Mesenchymal stem cell (in vitro differentiated cells and primary cell): ENCODE results near the gene RNF7.

ENCODE experiments used
- DNase-seq: peaks from one replicate; pipeline ENCODE4 v3.0.0-alpha.2; 2013
- H2AFZ ChIP-seq: one replicate; pipeline ENCODE4 v1.6.1; 2013; ENCODE audit warnings: low read depth, mild to moderate bottlenecking, control low read depth, inconsistent platforms, low read length, moderate library complexity
- H2AK5ac ChIP-seq: 2 replicates; pipeline ENCODE4 v1.6.1; 2013; ENCODE audit warnings: low read length, moderate library complexity, mild to moderate bottlenecking, inconsistent platforms; ENCODE audit not compliant: severe bottlenecking
- H2BK120ac ChIP-seq: one replicate; pipeline ENCODE4 v1.6.1; 2013; ENCODE audit warnings: low read depth, mild to moderate bottlenecking, inconsistent platforms, low read length, moderate library complexity
- H2BK12ac ChIP-seq, 2 experiments: one replicate each; pipeline ENCODE4 v1.6.1; 2013; ENCODE audit warnings: inconsistent platforms in 2 of 2, low read length in 2 of 2, mild to moderate bottlenecking in 2 of 2, moderate library complexity in 2 of 2, control low read depth in 1 of 2
- H2BK15ac ChIP-seq: one replicate; pipeline ENCODE4 v1.6.1; 2013; ENCODE audit warnings: mild to moderate bottlenecking, low read depth, inconsistent platforms; ENCODE audit not compliant: poor library complexity, severe bottlenecking
- H2BK5ac ChIP-seq: 2 replicates; pipeline ENCODE4 v1.6.1; 2013; ENCODE audit warnings: low read depth, mild to moderate bottlenecking, low read length, control low read depth, inconsistent platforms; ENCODE audit not compliant: poor library complexity, severe bottlenecking
- H3K14ac ChIP-seq, 2 experiments: one replicate each; pipeline ENCODE4 v1.6.1; 2013; ENCODE audit warnings: inconsistent platforms in 2 of 2, low read length in 2 of 2, control low read depth in 1 of 2, mild to moderate bottlenecking in 1 of 2, moderate library complexity in 1 of 2
- H3K18ac ChIP-seq, 2 experiments: one replicate each; pipeline ENCODE4 v1.6.1; 2013; ENCODE audit warnings: inconsistent platforms in 2 of 2, low read length in 2 of 2, control low read depth in 1 of 2, low read depth in 1 of 2, mild to moderate bottlenecking in 1 of 2
- H3K23ac ChIP-seq, 2 experiments: one replicate each; pipeline ENCODE4 v1.6.1; 2013; ENCODE audit warnings: inconsistent platforms in 2 of 2, low read length in 2 of 2, mild to moderate bottlenecking in 2 of 2, moderate library complexity in 2 of 2, control low read depth in 1 of 2
- H3K27ac ChIP-seq: 2 replicates; pipeline ENCODE4 v1.5.1; 2013; ENCODE audit warnings: mild to moderate bottlenecking, moderate library complexity, low read length, control low read depth, inconsistent platforms; ENCODE audit not compliant: poor library complexity, severe bottlenecking
- H3K27me3 ChIP-seq, 2 experiments: 2 replicates each; pipeline versions ENCODE4 v1.6.1 to v1.7.0; 2013; ENCODE audit warnings: low read length in 2 of 2, mild to moderate bottlenecking in 2 of 2, moderate library complexity in 2 of 2, control low read depth in 1 of 2, inconsistent platforms in 1 of 2; ENCODE audit not compliant: control insufficient read depth in 1 of 2, insufficient read depth in 1 of 2
- H3K36me3 ChIP-seq, 2 experiments: 2 replicates each; pipeline versions ENCODE4 v1.6.1 to v1.7.0; 2013; ENCODE audit warnings: low read length in 2 of 2, control low read depth in 1 of 2, inconsistent platforms in 1 of 2, low read depth in 1 of 2, mild to moderate bottlenecking in 1 of 2; ENCODE audit not compliant: insufficient read depth in 2 of 2, control insufficient read depth in 1 of 2
- H3K4ac ChIP-seq, 2 experiments: one replicate each; pipeline ENCODE4 v1.6.1; 2013; ENCODE audit warnings: inconsistent platforms in 2 of 2, low read length in 2 of 2, mild to moderate bottlenecking in 2 of 2, moderate library complexity in 2 of 2, control low read depth in 1 of 2, low read depth in 1 of 2
- H3K4me1 ChIP-seq: 2 replicates; pipeline ENCODE4 v1.6.1; 2013; ENCODE audit warnings: low read depth, low read length, control low read depth; ENCODE audit not compliant: control insufficient read depth, insufficient read depth
- H3K4me2 ChIP-seq: 2 replicates; pipeline ENCODE4 v1.6.1; 2013; ENCODE audit warnings: low read length, mild to moderate bottlenecking, inconsistent platforms; ENCODE audit not compliant: poor library complexity, severe bottlenecking
- H3K4me3 ChIP-seq, 2 experiments: 2 replicates each; pipeline versions ENCODE4 v1.5.1 to v1.7.0; 2013; ENCODE audit warnings: low read length in 2 of 2, mild to moderate bottlenecking in 2 of 2, control low read depth in 1 of 2, low read depth in 1 of 2; ENCODE audit not compliant: insufficient read depth in 1 of 2
- H3K79me1 ChIP-seq: replicated peaks from 2 replicates; pipeline ENCODE4 v1.6.1; 2013; ENCODE audit warnings: mild to moderate bottlenecking, control low read depth, low read length, inconsistent platforms; ENCODE audit not compliant: poor library complexity, severe bottlenecking
- H3K9ac ChIP-seq: 2 replicates; pipeline ENCODE4 v1.7.0; 2013; ENCODE audit warnings: mild to moderate bottlenecking, low read length, moderate library complexity
- H3K9me3 ChIP-seq: 2 replicates; pipeline ENCODE4 v1.7.0; 2013; ENCODE audit warnings: mild to moderate bottlenecking, low read length; ENCODE audit not compliant: control insufficient read depth
- H4K8ac ChIP-seq: one replicate; pipeline ENCODE4 v1.6.1; 2013; ENCODE audit warnings: inconsistent platforms, mild to moderate bottlenecking, low read length, moderate library complexity
- H4K91ac ChIP-seq: one replicate; pipeline ENCODE4 v1.6.1; 2013; ENCODE audit warnings: mild to moderate bottlenecking, low read length, inconsistent platforms
- WGBS: methylation state at CpG from one replicate; pipeline ENCODE4 v1.1.7; 2013; ENCODE audit warnings: mixed read lengths; 5-methylcytosine and 5-hydroxymethylcytosine counted together

Gene RNF7

DNA sequence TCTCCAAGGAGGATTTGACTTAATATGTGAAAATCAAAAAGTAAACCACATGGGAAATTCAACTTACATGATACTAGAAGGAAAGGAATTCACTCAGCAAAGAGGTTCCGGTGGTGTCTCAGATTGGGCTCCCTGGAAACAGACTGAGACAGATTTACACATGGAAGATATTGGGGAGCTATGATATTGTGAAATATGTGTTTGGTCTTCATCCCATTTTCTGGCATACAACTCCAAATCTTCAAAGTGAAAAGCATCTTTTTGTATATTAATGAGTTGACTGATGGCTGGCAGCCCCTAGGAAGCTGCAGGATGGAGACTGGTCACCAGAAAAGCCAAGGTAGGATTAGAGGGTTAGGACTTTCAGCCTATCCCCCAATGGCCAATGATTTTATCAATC is 54.4 kb downstream of the RNF7 start:
- Histone ChIP-seq H3K79me1 (no peaks in the 10 kb centered on the region), H3K4ac (no peak overlapping the region), H4K91ac (no peak overlapping the region), H3K4me3 (no peak overlapping the region), H3K18ac (no peak overlapping the region), H3K23ac (no peak overlapping the region), H3K36me3 (no peaks in the 10 kb centered on the region), H3K27me3 (no peaks in the 10 kb centered on the region), H2BK5ac (no peak overlapping the region), H3K27ac (no peak overlapping the region), H3K9me3 (no peaks in the 10 kb centered on the region), H3K14ac (no peak overlapping the region), H2AFZ (no peak overlapping the region), H2BK15ac (no peak overlapping the region), H3K4me1 (peaks cover 11% of the 10 kb centered on the region), H3K9ac (no peak overlapping the region), H4K8ac (no peak overlapping the region), H2BK120ac (no peak overlapping the region), H2AK5ac (no peak overlapping the region), H2BK12ac (no peak overlapping the region), H3K4me2 (no peak overlapping the region)
- DNase-seq: no peak
- 100% methylated on average over 1 of the region's 1 CpG for WGBS

DNA sequence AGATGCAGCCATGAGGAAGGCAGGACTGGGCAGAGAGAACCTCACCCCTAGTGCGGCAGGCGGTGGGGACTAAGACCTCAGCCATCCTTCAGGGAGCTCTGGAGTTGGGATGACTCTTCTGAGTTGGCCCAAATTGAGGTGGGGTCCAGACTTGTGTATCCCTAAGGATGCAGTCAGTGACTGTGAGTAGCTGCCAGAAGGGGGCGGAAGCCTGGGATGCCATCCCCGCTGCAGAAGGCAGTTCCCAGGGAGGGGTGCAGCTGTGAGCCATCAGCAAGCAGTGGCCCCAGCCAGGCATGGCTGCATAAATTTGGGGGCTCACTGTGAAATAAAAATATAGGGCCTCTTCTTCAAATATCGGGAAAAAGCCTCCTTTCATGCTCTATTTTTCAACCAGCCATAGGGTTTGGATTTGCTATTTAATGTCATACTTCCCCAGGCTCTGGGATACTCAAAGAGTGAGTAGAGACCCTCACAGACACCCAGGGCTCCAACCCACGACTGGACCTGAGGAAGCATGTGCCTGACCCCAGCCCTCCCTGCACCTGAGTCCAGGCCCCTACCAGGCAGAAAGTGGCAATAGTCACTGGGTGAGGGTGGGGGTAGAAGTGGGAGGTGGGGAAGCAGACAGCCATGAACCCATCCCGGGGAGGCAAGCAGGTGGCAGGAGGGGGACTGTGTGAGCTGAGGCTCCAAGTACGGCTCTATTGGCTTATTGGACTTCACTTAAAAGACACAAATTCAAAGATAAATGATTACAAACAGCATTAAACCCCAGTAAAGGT is 55.6 kb downstream of the RNF7 start:
- Histone ChIP-seq H3K9me3 (no peaks in the 10 kb centered on the region), H3K4me3 (no peak overlapping the region), H3K4me2 (no peak overlapping the region), H3K14ac (no peak overlapping the region), H3K9ac (no peak overlapping the region), H4K8ac (no peak overlapping the region), H3K79me1 (no peaks in the 10 kb centered on the region), H3K27me3 (no peaks in the 10 kb centered on the region), H3K27ac (no peak overlapping the region), H3K18ac (no peak overlapping the region), H2BK15ac (no peak overlapping the region), H3K36me3 (no peaks in the 10 kb centered on the region), H3K4ac (no peak overlapping the region), H3K4me1 (peaks cover 18% of the 10 kb centered on the region), H3K23ac (no peak overlapping the region), H2AK5ac (no peak overlapping the region), H4K91ac (no peak overlapping the region), H2AFZ (no peak overlapping the region), H2BK5ac (no peak overlapping the region), H2BK120ac (no peak overlapping the region), H2BK12ac (no peak overlapping the region)
- 83% methylated on average over 7 of the region's 8 CpGs for WGBS
- DNase-seq: no peak

DNA sequence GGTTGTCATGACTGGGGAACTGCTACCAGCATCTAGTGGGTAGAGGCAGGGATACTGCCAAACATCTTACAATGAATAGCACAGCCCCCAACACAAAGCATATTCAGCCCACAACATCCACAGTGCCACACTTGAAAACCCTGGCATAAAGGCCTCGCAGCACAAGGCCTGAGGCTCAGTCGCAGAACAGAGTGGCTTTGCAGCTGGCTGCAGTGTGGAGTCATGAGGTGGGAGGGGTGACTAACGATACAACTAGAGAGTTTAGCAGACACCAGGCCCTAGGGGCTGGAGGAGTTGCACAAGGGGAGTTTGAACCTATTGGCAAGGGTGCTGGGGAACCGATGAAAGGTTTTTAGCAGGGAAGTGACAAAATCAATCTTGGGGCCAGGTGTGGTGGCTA is 57.2 kb downstream of the RNF7 start:
- H3K9ac ChIP-seq: no peak overlapping the region
- H3K4me2 ChIP-seq: no peak overlapping the region
- no peak overlapping the region for H3K27ac ChIP-seq
- H3K4me1 ChIP-seq: peaks cover 18% of the 10 kb centered on the region
- DNase-seq: no peak
- H3K18ac ChIP-seq: no peak overlapping the region
- no peaks in the 10 kb centered on the region for H3K36me3 ChIP-seq
- H3K4me3 ChIP-seq: no peak overlapping the region
- H2BK12ac ChIP-seq: no peak overlapping the region
- no peaks in the 10 kb centered on the region for H3K9me3 ChIP-seq
- H4K8ac ChIP-seq: no peak overlapping the region
- H2AK5ac ChIP-seq: no peak overlapping the region
- H2BK5ac ChIP-seq: no peak overlapping the region
- H3K23ac ChIP-seq: no peak overlapping the region
- H2BK120ac ChIP-seq: no peak overlapping the region
- no peaks in the 10 kb centered on the region for H3K27me3 ChIP-seq
- WGBS: 81% methylated on average over 4 of the region's 4 CpGs
- no peak overlapping the region for H2AFZ ChIP-seq
- H4K91ac ChIP-seq: no peak overlapping the region
- no peak overlapping the region for H3K14ac ChIP-seq
- no peaks in the 10 kb centered on the region for H3K79me1 ChIP-seq
- H3K4ac ChIP-seq: no peak overlapping the region
- no peak overlapping the region for H2BK15ac ChIP-seq

DNA sequence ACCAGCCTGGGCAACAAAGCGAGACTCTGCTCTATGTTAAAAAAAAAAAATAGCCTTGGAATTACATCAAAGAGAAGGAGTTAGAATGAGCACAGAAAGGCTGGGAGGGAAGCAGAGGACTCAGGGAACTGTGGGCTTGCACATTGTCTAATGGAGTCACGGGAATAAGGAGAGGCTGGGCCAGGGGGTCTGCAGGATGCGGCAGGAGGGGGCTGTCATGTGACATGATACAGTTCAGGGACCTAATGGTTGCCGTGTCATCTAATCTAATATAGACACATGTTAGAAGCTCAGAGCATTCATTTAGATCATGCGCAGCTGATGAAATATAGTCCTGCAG is 57.6 kb downstream of the RNF7 start:
- Histone ChIP-seq H3K9me3 (no peaks in the 10 kb centered on the region), H2BK12ac (no peak overlapping the region), H3K4me3 (no peak overlapping the region), H3K36me3 (no peaks in the 10 kb centered on the region), H3K27ac (no peak overlapping the region), H3K18ac (no peak overlapping the region), H3K4ac (no peak overlapping the region), H2AK5ac (no peak overlapping the region), H2BK5ac (no peak overlapping the region), H3K4me1 (peaks cover 18% of the 10 kb centered on the region), H2BK120ac (no peak overlapping the region), H2AFZ (no peak overlapping the region), H3K27me3 (no peaks in the 10 kb centered on the region), H3K4me2 (no peak overlapping the region), H3K14ac (no peak overlapping the region), H4K8ac (no peak overlapping the region), H3K79me1 (no peaks in the 10 kb centered on the region), H3K9ac (no peak overlapping the region), H3K23ac (no peak overlapping the region), H4K91ac (no peak overlapping the region), H2BK15ac (no peak overlapping the region)
- DNase-seq: no peak
- 99% methylated on average over 5 of the region's 5 CpGs for WGBS
